Measurements from ENCODE around the gene VCAM1. TPM values are rescaled to one million over a fixed set of nuclear protein-coding genes. Genes with fewer than 3 reads are reported as not detected.
"Not testable (repeated sequence)": the region's sequence is repeated elsewhere in the genome, so short reads cannot be mapped to it uniquely, and the experiment has no call there.

Gene VCAM1
- total RNA-seq, 1 donor from 2014 or later = not detected

GRCh38 chr1:100780814-100781213 is 61.3 kb downstream of the VCAM1 start:
- Mint-ChIP-seq H3K4me1 (ENCODE audit: unreplicated experiment) (no peaks in the 10 kb centered on the region), H3K9me3 (ENCODE audit: unreplicated experiment) (peaks cover 8% of the 10 kb centered on the region), H3K36me3 (ENCODE audit: low read depth, unreplicated experiment) (peaks cover 5% of the 10 kb centered on the region), H3K4me3 (ENCODE audit: unreplicated experiment) (no peak overlapping the region), H3K27ac (ENCODE audit: unreplicated experiment) (no peak overlapping the region), H3K27me3 (ENCODE audit: unreplicated experiment) (peaks cover 3% of the 10 kb centered on the region)
- no peak for DNase-seq (ENCODE audit: low spot score)
- no peak for TF ChIP-seq CTCF (IDR thresholded peaks at IDR 0.05; ENCODE audit: unreplicated experiment)

DNA sequence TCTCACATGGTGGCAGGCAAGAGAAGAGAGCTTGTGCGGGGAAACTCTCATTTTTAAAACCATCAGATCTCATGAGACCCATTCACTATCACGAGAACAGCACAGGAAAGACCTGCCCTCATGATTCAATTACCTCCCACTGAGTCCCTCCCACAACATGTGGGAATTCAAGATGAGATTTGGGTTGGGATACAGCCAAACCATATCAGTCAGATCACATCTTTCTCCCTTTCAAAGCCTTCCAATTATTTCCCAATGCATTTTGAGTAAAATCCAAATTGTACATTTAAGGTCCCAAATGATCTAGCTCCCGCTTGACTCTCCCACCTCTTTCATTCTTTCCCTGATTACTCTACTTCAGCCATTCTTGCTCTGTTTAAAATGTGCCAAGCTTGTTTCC is 62.2 kb downstream of the VCAM1 start:
- not testable (repeated sequence) for H3K4me1 Mint-ChIP-seq (ENCODE audit: unreplicated experiment); DNase-seq (ENCODE audit: low spot score); H3K27ac Mint-ChIP-seq (ENCODE audit: unreplicated experiment); H3K27me3 Mint-ChIP-seq (ENCODE audit: unreplicated experiment); H3K4me3 Mint-ChIP-seq (ENCODE audit: unreplicated experiment); H3K9me3 Mint-ChIP-seq (ENCODE audit: unreplicated experiment); H3K36me3 Mint-ChIP-seq (ENCODE audit: low read depth, unreplicated experiment)

- H3K36me3 Mint-ChIP-seq (ENCODE audit: low read depth, unreplicated experiment) = peaks cover 5% of the 10 kb centered on the region
- DNase-seq (ENCODE audit: low spot score) = no peak
These were observed 63.0 kb downstream of the VCAM1 start for GRCh38 chr1:100782473-100783039.

DNA sequence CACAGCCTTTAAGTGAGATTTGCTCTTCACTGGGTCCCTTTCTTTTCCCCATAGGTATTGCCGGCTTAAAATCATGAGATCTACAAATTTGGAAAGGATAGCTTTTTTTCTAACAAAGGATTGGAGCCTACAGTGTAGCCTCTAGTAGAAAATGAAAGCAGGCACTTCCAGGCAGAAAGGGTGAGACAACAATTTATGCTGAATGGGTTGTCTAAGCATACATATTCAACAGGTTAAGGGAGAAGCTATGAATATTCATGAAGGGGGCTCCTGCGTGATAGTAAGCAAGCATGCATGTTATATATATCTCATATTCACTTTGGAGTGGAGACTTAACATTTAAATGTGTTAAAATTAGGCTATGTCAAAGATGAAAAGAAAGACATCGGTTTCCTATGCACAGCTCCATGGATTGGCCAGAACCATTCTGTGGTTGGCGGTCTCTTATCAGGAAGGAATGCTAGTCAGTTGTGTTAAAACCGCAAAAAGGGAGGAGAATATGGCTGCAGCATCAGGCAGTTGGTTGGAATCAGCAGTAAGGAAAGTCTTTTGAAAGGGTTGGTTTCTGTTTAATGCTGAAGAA is 66.0 kb downstream of the VCAM1 start:
- Mint-ChIP-seq H3K9me3 (ENCODE audit: unreplicated experiment) (peaks cover 8% of the 10 kb centered on the region), H3K4me3 (ENCODE audit: unreplicated experiment) (no peak overlapping the region), H3K27ac (ENCODE audit: unreplicated experiment) (no peak overlapping the region), H3K4me1 (ENCODE audit: unreplicated experiment) (no peaks in the 10 kb centered on the region), H3K27me3 (ENCODE audit: unreplicated experiment) (no peaks in the 10 kb centered on the region), H3K36me3 (ENCODE audit: low read depth, unreplicated experiment) (peaks cover 5% of the 10 kb centered on the region)
- TF ChIP-seq CTCF (IDR thresholded peaks at IDR 0.05; ENCODE audit: unreplicated experiment) = no peak
- DNase-seq (ENCODE audit: low spot score) = no peak

More at GRCh38 chr1:100782473-100783039, 63.0 kb downstream of the VCAM1 start:
- Mint-ChIP-seq H3K27me3 (ENCODE audit: unreplicated experiment) (peaks cover under 1% of the 10 kb centered on the region), H3K4me1 (ENCODE audit: unreplicated experiment) (no peaks in the 10 kb centered on the region), H3K27ac (ENCODE audit: unreplicated experiment) (no peak overlapping the region), H3K9me3 (ENCODE audit: unreplicated experiment) (peaks cover 8% of the 10 kb centered on the region), H3K4me3 (ENCODE audit: unreplicated experiment) (no peak overlapping the region)
- TF ChIP-seq CTCF (IDR thresholded peaks at IDR 0.05; ENCODE audit: unreplicated experiment) = no peak

DNA sequence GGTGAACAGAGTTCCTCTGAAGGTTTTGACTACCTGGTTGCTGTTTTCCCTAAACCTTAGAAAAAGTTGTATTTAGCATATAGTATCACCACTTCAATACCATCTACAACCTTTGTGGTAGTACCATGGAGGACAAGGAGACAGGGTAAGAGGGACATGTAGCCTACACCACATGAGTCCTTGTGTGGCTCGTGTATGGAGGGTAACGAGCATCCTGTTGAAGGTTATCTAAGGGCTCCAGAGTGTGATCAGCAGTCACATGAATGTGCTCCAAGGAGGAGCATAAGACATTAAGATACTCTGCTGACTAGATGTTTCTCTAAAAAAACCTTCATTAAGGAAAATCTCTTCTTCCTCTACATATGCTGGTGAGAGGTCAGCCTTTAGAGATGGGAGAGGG is 67.3 kb downstream of the VCAM1 start:
- Mint-ChIP-seq H3K9me3 (ENCODE audit: unreplicated experiment) (peaks cover 6% of the 10 kb centered on the region), H3K27ac (ENCODE audit: unreplicated experiment) (no peak overlapping the region), H3K36me3 (ENCODE audit: low read depth, unreplicated experiment) (peaks cover 4% of the 10 kb centered on the region), H3K27me3 (ENCODE audit: unreplicated experiment) (no peaks in the 10 kb centered on the region), H3K4me1 (ENCODE audit: unreplicated experiment) (no peaks in the 10 kb centered on the region), H3K4me3 (ENCODE audit: unreplicated experiment) (no peak overlapping the region)
- no peak for DNase-seq (ENCODE audit: low spot score)
- TF ChIP-seq CTCF (IDR thresholded peaks at IDR 0.05; ENCODE audit: unreplicated experiment) = no peak

Other genes starting within 250 kb of the VCAM1 start
- not detected for gene GPR88, start 181.6 kb upstream of the VCAM1 start, total RNA-seq (ENCODE audit: unreplicated experiment)
- 31.5 TPM for gene EXTL2, start 175.1 kb downstream of the VCAM1 start, total RNA-seq (ENCODE audit: unreplicated experiment)
- 33.2 TPM for gene SLC30A7, start 176.3 kb downstream of the VCAM1 start, total RNA-seq (ENCODE audit: unreplicated experiment)

Measured in endothelial cell (in vitro differentiated cells).